ENCODE data around the gene CAPZB. TPM values are rescaled to one million over a fixed set of nuclear protein-coding genes. Genes with fewer than 3 reads are reported as not detected.

Gene CAPZB
- total RNA-seq, 1 experiment from 2014 or later = 348 TPM

DNA sequence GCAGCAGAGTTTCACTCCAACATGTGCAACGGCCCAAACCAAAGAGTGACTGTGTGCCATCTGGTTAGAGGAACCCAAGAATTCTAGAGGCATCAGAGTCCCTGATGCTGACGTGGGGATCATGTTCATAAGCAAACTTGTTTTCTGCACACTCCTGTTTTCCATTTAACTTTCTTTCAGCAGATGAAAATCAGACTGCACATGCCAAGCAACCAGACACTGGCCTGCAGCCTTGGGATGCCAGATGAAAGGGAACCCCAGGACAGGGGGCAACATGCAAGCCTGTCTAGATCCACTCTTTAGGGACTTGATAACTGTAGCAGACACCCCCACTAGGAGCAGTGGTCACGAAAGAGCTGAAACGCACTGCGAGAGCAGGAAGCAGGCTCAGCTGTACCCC is 116.4 kb downstream of the CAPZB start:
- Histone ChIP-seq H4K5ac (ENCODE audit: insufficient read length, low read depth, low read length) (no peak overlapping the region), H3K18ac (ENCODE audit: insufficient read length, low read depth, low read length) (no peak overlapping the region), H2AFZ (ENCODE audit: low read length) (no peak overlapping the region), H3T11ph (ENCODE audit: low read length) (no peak overlapping the region), H3K9me3 (ENCODE audit: control insufficient read depth, low read depth, low read length) (no peaks in the 10 kb centered on the region), H2BK15ac (ENCODE audit: low read depth, low read length) (no peak overlapping the region), H3K79me1 (ENCODE audit: insufficient read depth, low read depth, low read length, poor library complexity, severe bottlenecking) (peaks cover 13% of the 10 kb centered on the region), H3K27me3 (ENCODE audit: insufficient read depth, low read length) (no peaks in the 10 kb centered on the region), H3K79me2 (ENCODE audit: insufficient read depth, low read length) (peaks cover 2% of the 10 kb centered on the region; the same call in 1 of the 2 replicates), H2AK5ac (ENCODE audit: insufficient read length, low read length) (no peak overlapping the region), H2BK12ac (ENCODE audit: insufficient read length, low read depth, low read length) (no peak overlapping the region), H4K20me1 (ENCODE audit: control insufficient read depth, insufficient read depth, insufficient read length) (no peaks in the 10 kb centered on the region), H4K8ac (replicated peaks; ENCODE audit: insufficient read length, low read depth, low read length) (no peak overlapping the region), H3K56ac (ENCODE audit: insufficient read length, low read depth, low read length) (no peak overlapping the region), H3K14ac (ENCODE audit: insufficient read depth, low read length) (no peak overlapping the region), H3K4me2 (ENCODE audit: insufficient read depth, insufficient read length, low read length) (no peak overlapping the region), H3K4ac (ENCODE audit: low read depth, low read length) (no peak overlapping the region), H2BK120ac (ENCODE audit: low read depth, low read length, poor library complexity, severe bottlenecking) (no peak overlapping the region), H4K91ac (ENCODE audit: insufficient read length, low read depth, low read length) (no peak overlapping the region), H3K27ac (ENCODE audit: insufficient read length, low read depth, low read length) (no peak overlapping the region), H2BK20ac (ENCODE audit: low read depth, low read length, poor library complexity, severe bottlenecking) (no peak overlapping the region), H3K9ac (ENCODE audit: extremely low read depth, insufficient read length, low read length) (no peak overlapping the region), H2BK5ac (ENCODE audit: insufficient read length, low read length) (no peak overlapping the region), H3K23ac (ENCODE audit: insufficient read length, low read depth, low read length) (no peak overlapping the region), H3K23me2 (ENCODE audit: insufficient read length, low read depth, low read length, poor library complexity, severe bottlenecking) (no peaks in the 10 kb centered on the region), H3K4me1 (ENCODE audit: insufficient read depth, low read length) (no peaks in the 10 kb centered on the region)
- no CpG with 5 or more reads among the region's 5 CpGs for WGBS (ENCODE audit: extremely low coverage, insufficient read length, low lambda C conversion rate)
- TF ChIP-seq, protein P1, sequence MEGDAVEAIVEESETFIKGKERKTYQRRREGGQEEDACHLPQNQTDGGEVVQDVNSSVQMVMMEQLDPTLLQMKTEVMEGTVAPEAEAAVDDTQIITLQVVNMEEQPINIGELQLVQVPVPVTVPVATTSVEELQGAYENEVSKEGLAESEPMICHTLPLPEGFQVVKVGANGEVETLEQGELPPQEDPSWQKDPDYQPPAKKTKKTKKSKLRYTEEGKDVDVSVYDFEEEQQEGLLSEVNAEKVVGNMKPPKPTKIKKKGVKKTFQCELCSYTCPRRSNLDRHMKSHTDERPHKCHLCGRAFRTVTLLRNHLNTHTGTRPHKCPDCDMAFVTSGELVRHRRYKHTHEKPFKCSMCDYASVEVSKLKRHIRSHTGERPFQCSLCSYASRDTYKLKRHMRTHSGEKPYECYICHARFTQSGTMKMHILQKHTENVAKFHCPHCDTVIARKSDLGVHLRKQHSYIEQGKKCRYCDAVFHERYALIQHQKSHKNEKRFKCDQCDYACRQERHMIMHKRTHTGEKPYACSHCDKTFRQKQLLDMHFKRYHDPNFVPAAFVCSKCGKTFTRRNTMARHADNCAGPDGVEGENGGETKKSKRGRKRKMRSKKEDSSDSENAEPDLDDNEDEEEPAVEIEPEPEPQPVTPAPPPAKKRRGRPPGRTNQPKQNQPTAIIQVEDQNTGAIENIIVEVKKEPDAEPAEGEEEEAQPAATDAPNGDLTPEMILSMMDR (conservative IDR thresholded peaks at IDR 0.05) = no peak
- peaks cover 3 to 13% (median 10%) of the 10 kb centered on the region in 3 experiments for H3K36me3 Mint-ChIP-seq (ENCODE audit: insufficient read depth in 1 of 3, low read depth in 3 of 3)
- no peaks in the 10 kb centered on the region for H3K27me3 Mint-ChIP-seq (ENCODE audit: low read depth)
- no peak overlapping the region for H3K4me3 Mint-ChIP-seq
- DNase-seq = no peak
- H3K9me3 Mint-ChIP-seq = no peaks in the 10 kb centered on the region
- peaks cover 11 to 14% of the 10 kb centered on the region in 2 experiments for H3K4me1 Mint-ChIP-seq
- H3K27ac Mint-ChIP-seq = peak overlapping the region in 1 of 3 experiments; percentile 64; a peak in 1 of 7 replicates

All from H9 (cell line).